Measurements from ENCODE around the gene MED28.

DNA sequence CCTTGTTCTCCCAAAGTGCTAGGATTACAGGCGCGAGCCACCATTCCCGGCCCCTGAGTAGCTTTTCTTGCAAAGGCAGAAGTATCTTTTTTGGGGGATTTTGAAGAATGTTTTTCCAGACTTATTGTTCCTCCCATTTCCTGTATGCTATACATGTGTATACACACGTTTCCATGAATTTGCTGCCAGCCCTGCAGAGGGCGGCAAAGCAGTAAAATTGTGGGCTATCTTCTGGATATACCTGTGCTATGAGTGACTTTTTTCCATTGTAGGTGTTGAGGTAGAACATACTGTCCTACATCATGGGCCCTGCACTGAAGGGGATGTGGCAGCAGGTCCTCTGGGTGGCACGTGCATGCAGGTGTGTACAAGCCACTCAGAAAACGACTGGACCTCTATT is 16.9 kb upstream of the MED28 start:
- TF ChIP-seq TAF1 (IDR thresholded peaks at IDR 0.05; ENCODE audit: low read depth) (no peak), MXI1 (conservative IDR thresholded peaks at IDR 0.05; ENCODE audit: poor library complexity, severe bottlenecking) (no peak)
- TF ChIP-seq, protein P1, sequence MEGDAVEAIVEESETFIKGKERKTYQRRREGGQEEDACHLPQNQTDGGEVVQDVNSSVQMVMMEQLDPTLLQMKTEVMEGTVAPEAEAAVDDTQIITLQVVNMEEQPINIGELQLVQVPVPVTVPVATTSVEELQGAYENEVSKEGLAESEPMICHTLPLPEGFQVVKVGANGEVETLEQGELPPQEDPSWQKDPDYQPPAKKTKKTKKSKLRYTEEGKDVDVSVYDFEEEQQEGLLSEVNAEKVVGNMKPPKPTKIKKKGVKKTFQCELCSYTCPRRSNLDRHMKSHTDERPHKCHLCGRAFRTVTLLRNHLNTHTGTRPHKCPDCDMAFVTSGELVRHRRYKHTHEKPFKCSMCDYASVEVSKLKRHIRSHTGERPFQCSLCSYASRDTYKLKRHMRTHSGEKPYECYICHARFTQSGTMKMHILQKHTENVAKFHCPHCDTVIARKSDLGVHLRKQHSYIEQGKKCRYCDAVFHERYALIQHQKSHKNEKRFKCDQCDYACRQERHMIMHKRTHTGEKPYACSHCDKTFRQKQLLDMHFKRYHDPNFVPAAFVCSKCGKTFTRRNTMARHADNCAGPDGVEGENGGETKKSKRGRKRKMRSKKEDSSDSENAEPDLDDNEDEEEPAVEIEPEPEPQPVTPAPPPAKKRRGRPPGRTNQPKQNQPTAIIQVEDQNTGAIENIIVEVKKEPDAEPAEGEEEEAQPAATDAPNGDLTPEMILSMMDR (IDR thresholded peaks at IDR 0.05; ENCODE audit: poor library complexity, severe bottlenecking): peak; percentile 79
- TF ChIP-seq, protein P2, sequence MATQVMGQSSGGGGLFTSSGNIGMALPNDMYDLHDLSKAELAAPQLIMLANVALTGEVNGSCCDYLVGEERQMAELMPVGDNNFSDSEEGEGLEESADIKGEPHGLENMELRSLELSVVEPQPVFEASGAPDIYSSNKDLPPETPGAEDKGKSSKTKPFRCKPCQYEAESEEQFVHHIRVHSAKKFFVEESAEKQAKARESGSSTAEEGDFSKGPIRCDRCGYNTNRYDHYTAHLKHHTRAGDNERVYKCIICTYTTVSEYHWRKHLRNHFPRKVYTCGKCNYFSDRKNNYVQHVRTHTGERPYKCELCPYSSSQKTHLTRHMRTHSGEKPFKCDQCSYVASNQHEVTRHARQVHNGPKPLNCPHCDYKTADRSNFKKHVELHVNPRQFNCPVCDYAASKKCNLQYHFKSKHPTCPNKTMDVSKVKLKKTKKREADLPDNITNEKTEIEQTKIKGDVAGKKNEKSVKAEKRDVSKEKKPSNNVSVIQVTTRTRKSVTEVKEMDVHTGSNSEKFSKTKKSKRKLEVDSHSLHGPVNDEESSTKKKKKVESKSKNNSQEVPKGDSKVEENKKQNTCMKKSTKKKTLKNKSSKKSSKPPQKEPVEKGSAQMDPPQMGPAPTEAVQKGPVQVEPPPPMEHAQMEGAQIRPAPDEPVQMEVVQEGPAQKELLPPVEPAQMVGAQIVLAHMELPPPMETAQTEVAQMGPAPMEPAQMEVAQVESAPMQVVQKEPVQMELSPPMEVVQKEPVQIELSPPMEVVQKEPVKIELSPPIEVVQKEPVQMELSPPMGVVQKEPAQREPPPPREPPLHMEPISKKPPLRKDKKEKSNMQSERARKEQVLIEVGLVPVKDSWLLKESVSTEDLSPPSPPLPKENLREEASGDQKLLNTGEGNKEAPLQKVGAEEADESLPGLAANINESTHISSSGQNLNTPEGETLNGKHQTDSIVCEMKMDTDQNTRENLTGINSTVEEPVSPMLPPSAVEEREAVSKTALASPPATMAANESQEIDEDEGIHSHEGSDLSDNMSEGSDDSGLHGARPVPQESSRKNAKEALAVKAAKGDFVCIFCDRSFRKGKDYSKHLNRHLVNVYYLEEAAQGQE (IDR thresholded peaks at IDR 0.05; ENCODE audit: borderline replicate concordance): no peak
